MCF 10A (cell line): ENCODE measurements around the gene PCDHGA10. TPM values are rescaled to one million over a fixed set of nuclear protein-coding genes. Genes with fewer than 3 reads are reported as not detected.

ENCODE experiments used
- BruUV-seq: library from RNA; stranded (reverse); fragments of 400-500 nt; replicated peaks from 2 replicates; lab custom pipeline; 2021; lab: Mats Ljungman, UMichigan
- CTCF ChIA-PET: fragments of 300-600 bp; sonication (Branson Sonifier 250); formaldehyde crosslinking; extraction: SDS; loops from one replicate; lab custom pipeline; 2021; ENCODE audit warnings: antibody characterized with exemption, inconsistent platforms; lab: Yijun Ruan, JAX
- POLR2A ChIA-PET: fragments of 300-600, 350-650 bp; sonication (Branson Sonifier 250); formaldehyde crosslinking; extraction: SDS; loops from one replicate; lab custom pipeline; 2020; ENCODE audit warnings: antibody characterized with exemption, inconsistent platforms; lab: Yijun Ruan, JAX
- DNase-seq: peaks from one replicate; pipeline ENCODE4 v3.0.0-alpha.2; 2018; ENCODE audit not compliant: unreplicated experiment
- H3K27ac Mint-ChIP-seq: one replicate; pipeline ENCODE4 v1.8.0; 2022; ENCODE audit warnings: mild to moderate bottlenecking, low read depth, mixed read lengths; ENCODE audit not compliant: unreplicated experiment
- H3K27me3 Mint-ChIP-seq: one replicate; pipeline ENCODE4 v1.8.0; 2022; ENCODE audit warnings: mixed read lengths; ENCODE audit not compliant: insufficient read depth, unreplicated experiment
- H3K36me3 Mint-ChIP-seq: one replicate; pipeline ENCODE4 v1.8.0; 2022; ENCODE audit warnings: mild to moderate bottlenecking, moderate library complexity, mixed read lengths; ENCODE audit not compliant: insufficient read depth, unreplicated experiment
- H3K4me1 Mint-ChIP-seq: one replicate; pipeline ENCODE4 v1.8.0; 2022; ENCODE audit warnings: mixed read lengths; ENCODE audit not compliant: insufficient read depth, unreplicated experiment
- H3K4me3 Mint-ChIP-seq: one replicate; pipeline ENCODE4 v1.8.0; 2022; ENCODE audit warnings: mild to moderate bottlenecking, moderate library complexity, mixed read lengths; ENCODE audit not compliant: unreplicated experiment
- H3K9me3 Mint-ChIP-seq: one replicate; pipeline ENCODE4 v1.8.0; 2022; ENCODE audit warnings: mixed read lengths; ENCODE audit not compliant: unreplicated experiment
- CTCF ChIP-seq: fragments of 200-600 bp; IDR thresholded peaks from one replicate; pipeline ENCODE4 v1.8.0; 2022; ENCODE audit warnings: antibody characterized with exemption, mild to moderate bottlenecking; ENCODE audit not compliant: unreplicated experiment
- intact Hi-C: fragments of 100-400 bp; cut with micrococcal nuclease; formaldehyde crosslinking; loops from 2 replicates; pipeline ENCODE4 v1.14.1; 2022
- total RNA-seq: library from RNA; stranded (reverse); gene quantifications from 2 replicates; pipeline ENCODE4 v1.2.3, GENCODE V29; 2022

PCDHGA10 gene
- total RNA-seq, 1 experiment from 2014 or later = 1.4 TPM

- Mint-ChIP-seq H3K27me3 (no peaks in the 10 kb centered on the region), H3K4me3 (no peak overlapping the region), H3K9me3 (peaks cover 23% of the 10 kb centered on the region), H3K36me3 (peaks cover 4% of the 10 kb centered on the region), H3K27ac (no peak overlapping the region), H3K4me1 (no peaks in the 10 kb centered on the region)
- no peak for TF ChIP-seq CTCF
- DNase-seq = no peak
- ChIA-PET POLR2A (interaction anchor here (0.7 kb wide), 1 partner anchor 17 kb away, joined by 3 read pairs; no protein-coding TSS in a partner anchor), CTCF (interaction anchor here (1.2 kb wide), 1 partner anchor 16 kb away, joined by 3 read pairs; no protein-coding TSS in a partner anchor)
- no TSS peak for BruUV-seq
- intact Hi-C loops = no loop called here
Measured at GRCh38 chr5:141441571-141442170, 28.9 kb downstream of the PCDHGA10 start.

GRCh38 chr5:141465351-141465750 is 52.6 kb downstream of the PCDHGA10 start:
- BruUV-seq = no TSS peak
- no peak for TF ChIP-seq CTCF
- no peaks in the 10 kb centered on the region for H3K4me1 Mint-ChIP-seq
- no peak overlapping the region for H3K4me3 Mint-ChIP-seq
- no peak overlapping the region for H3K27ac Mint-ChIP-seq
- POLR2A ChIA-PET = interaction anchor here (0.6 to 4.7 kb wide), 3 partner anchors 11 to 95 kb away, joined by 3 to 17 read pairs (median 3); partner anchors contain the start of gene PCDHGC3
- DNase-seq = no peak
- CTCF ChIA-PET = interaction anchor here (0.6 to 3.6 kb wide), 8 partner anchors 10 to 153 kb away, joined by 3 to 23 read pairs (median 3); partner anchors contain the start of genes PCDHGB7 and PCDHGC3
- no peaks in the 10 kb centered on the region for H3K9me3 Mint-ChIP-seq
- H3K36me3 Mint-ChIP-seq = no peaks in the 10 kb centered on the region
- intact Hi-C loops = no loop called here
- H3K27me3 Mint-ChIP-seq = no peaks in the 10 kb centered on the region

Other genes with a start within 250 kb of the PCDHGA10 start
- gene PCDHB7, start 240.3 kb upstream of the PCDHGA10 start, total RNA-seq = 0.28 and 0.29 TPM in 2 replicates
- gene PCDHB8, start 235.2 kb upstream of the PCDHGA10 start, total RNA-seq = 0.34 TPM in 1 of 2 replicates, not detected in the other
- 1.8 and 2.5 TPM in 2 replicates for gene PCDHB16, start 230.6 kb upstream of the PCDHGA10 start, total RNA-seq
- 1.0 and 1.8 TPM in 2 replicates for gene PCDHB9, start 225.8 kb upstream of the PCDHGA10 start, total RNA-seq
- gene PCDHB10, start 220.6 kb upstream of the PCDHGA10 start, total RNA-seq = 1.2 and 1.4 TPM in 2 replicates
- 0.75 and 1.3 TPM in 2 replicates for gene PCDHB11, start 213.4 kb upstream of the PCDHGA10 start, total RNA-seq
- 1.6 and 2.3 TPM in 2 replicates for gene PCDHB12, start 204.3 kb upstream of the PCDHGA10 start, total RNA-seq
- gene PCDHB13, start 199.1 kb upstream of the PCDHGA10 start, total RNA-seq = 3.5 and 4.7 TPM in 2 replicates
- 4.7 and 6.2 TPM in 2 replicates for gene PCDHB14, start 189.6 kb upstream of the PCDHGA10 start, total RNA-seq
- gene PCDHB15, start 167.6 kb upstream of the PCDHGA10 start, total RNA-seq = 0.91 and 1.2 TPM in 2 replicates
- gene SLC25A2, start 108.9 kb upstream of the PCDHGA10 start, total RNA-seq = 0.37 and 0.79 TPM in 2 replicates
- 81.3 and 94.9 TPM in 2 replicates for gene TAF7, start 92.2 kb upstream of the PCDHGA10 start, total RNA-seq
- gene PCDHGA1, start 82.5 kb upstream of the PCDHGA10 start, total RNA-seq = 0.20 and 0.35 TPM in 2 replicates
- 0.32 and 0.33 TPM in 2 replicates for gene PCDHGA2, start 74.2 kb upstream of the PCDHGA10 start, total RNA-seq
- gene PCDHGA3, start 69.2 kb upstream of the PCDHGA10 start, total RNA-seq = 0.07 and 0.25 TPM in 2 replicates
- gene PCDHGB1, start 62.9 kb upstream of the PCDHGA10 start, total RNA-seq = 0.19 and 0.59 TPM in 2 replicates
- gene PCDHGA4, start 58.0 kb upstream of the PCDHGA10 start, total RNA-seq = 0.26 and 0.44 TPM in 2 replicates
- gene PCDHGB2, start 53.0 kb upstream of the PCDHGA10 start, total RNA-seq = 0.61 and 0.88 TPM in 2 replicates
- 0.25 and 0.42 TPM in 2 replicates for gene PCDHGA5, start 48.8 kb upstream of the PCDHGA10 start, total RNA-seq
- gene PCDHGB3, start 42.7 kb upstream of the PCDHGA10 start, total RNA-seq = 0.33 and 0.56 TPM in 2 replicates
- 0.44 and 0.49 TPM in 2 replicates for gene PCDHGA6, start 39.1 kb upstream of the PCDHGA10 start, total RNA-seq
- gene PCDHGA7, start 30.2 kb upstream of the PCDHGA10 start, total RNA-seq = 0.56 and 0.86 TPM in 2 replicates
- gene PCDHGB4, start 25.3 kb upstream of the PCDHGA10 start, total RNA-seq = 0.49 and 0.79 TPM in 2 replicates
- 0.28 and 0.56 TPM in 2 replicates for gene PCDHGA8, start 20.4 kb upstream of the PCDHGA10 start, total RNA-seq
- 3.2 and 5.6 TPM in 2 replicates for gene PCDHGB5, start 15.0 kb upstream of the PCDHGA10 start, total RNA-seq
- 0.89 and 1.3 TPM in 2 replicates for gene PCDHGA9, start 10.2 kb upstream of the PCDHGA10 start, total RNA-seq
- 0.68 and 1.4 TPM in 2 replicates for gene PCDHGB6, start 5.0 kb upstream of the PCDHGA10 start, total RNA-seq
- 0.75 and 1.2 TPM in 2 replicates for gene PCDHGB7, start 4.7 kb downstream of the PCDHGA10 start, total RNA-seq
- 0.30 and 0.76 TPM in 2 replicates for gene PCDHGA11, start 8.1 kb downstream of the PCDHGA10 start, total RNA-seq
- 0.79 and 0.91 TPM in 2 replicates for gene PCDHGA12, start 17.5 kb downstream of the PCDHGA10 start, total RNA-seq
- 17.3 and 31.7 TPM in 2 replicates for gene PCDHGC3, start 63.0 kb downstream of the PCDHGA10 start, total RNA-seq
- gene PCDHGC4, start 72.0 kb downstream of the PCDHGA10 start, total RNA-seq = 0.40 and 1.7 TPM in 2 replicates
- 0.61 and 0.69 TPM in 2 replicates for gene PCDHGC5, start 76.1 kb downstream of the PCDHGA10 start, total RNA-seq
- 203 and 228 TPM in 2 replicates for gene DIAPH1, start 206.0 kb downstream of the PCDHGA10 start, total RNA-seq
- 83.5 and 85.6 TPM in 2 replicates for gene HDAC3, start 223.9 kb downstream of the PCDHGA10 start, total RNA-seq
- gene RELL2, start 224.0 kb downstream of the PCDHGA10 start, total RNA-seq = 12.5 and 13.3 TPM in 2 replicates
- 21.2 and 22.1 TPM in 2 replicates for gene FCHSD1, start 238.4 kb downstream of the PCDHGA10 start, total RNA-seq